GM12872 (cell line): ENCODE data around the gene NAXE.

ENCODE experiments used
- CTCF ChIP-seq: IDR thresholded peaks from 3 replicates; pipeline ENCODE4 v1.5.1; 2011; ENCODE audit warnings: low read depth, mild to moderate bottlenecking, low read length, moderate library complexity; ENCODE audit not compliant: insufficient read depth

NAXE gene

DNA sequence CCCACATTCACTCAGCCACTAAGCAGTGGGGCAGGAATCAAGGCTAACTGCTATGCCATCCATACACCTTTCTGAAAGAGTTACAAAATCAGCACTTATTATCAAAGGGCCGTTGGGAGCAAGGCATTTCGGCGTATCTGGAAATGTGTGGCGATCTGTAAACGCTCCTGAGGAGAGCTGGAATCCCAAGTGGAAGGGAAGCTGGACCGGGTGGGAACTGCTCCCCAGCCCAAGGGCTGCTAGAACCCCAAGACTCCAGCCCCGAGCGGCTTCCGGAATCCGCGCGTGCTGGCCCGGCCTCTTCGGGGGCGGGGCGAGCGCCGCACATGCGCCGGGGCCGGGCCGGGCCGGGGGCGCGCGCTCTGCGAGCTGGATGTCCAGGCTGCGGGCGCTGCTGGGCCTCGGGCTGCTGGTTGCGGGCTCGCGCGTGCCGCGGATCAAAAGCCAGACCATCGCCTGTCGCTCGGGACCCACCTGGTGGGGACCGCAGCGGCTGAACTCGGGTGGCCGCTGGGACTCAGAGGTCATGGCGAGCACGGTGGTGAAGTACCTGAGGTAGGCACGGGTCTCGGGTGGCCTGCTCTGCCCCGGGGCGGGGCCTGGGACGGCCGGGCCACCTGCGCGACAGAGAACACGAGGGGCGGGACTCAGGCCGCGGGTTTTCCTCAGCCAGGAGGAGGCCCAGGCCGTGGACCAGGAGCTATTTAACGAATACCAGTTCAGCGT, at the start of gene NAXE:
Gene NAXE (plus strand): TSS at position 345 of the 726 bp plus-strand sequence. CDS start 29 bp downstream, at position 374.
- no peak for TF ChIP-seq CTCF

- TF ChIP-seq CTCF = no peak
Observed at GRCh38 chr1:156543066-156543465, 48.5 kb upstream of the NAXE start.

DNA sequence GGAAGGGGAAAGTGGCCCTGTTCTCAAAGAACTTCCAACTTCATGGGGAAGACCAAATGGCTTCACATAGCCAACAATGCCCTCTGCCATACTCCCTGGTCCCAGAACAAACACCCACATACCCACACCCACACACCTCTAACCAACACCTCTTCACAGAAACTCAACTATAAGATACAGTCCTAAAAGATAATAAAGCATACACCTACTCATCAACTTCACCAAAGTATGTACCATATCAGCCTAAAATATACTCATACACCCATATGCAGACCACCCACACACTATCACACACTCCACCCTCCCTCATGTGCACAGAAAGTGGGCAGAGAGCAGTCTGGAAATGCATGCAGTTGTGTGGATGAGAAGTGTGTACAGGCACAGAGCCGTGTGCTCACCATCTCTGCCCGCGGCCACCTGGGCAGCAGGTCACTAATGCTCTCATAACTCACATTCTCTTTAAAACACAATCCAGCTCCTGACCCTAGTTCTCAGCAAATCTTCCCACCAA, 46.9 kb upstream of the NAXE start:
- TF ChIP-seq CTCF = no peak

GRCh38 chr1:156546267-156546666, 45.3 kb upstream of the NAXE start:
- no peak for TF ChIP-seq CTCF

DNA sequence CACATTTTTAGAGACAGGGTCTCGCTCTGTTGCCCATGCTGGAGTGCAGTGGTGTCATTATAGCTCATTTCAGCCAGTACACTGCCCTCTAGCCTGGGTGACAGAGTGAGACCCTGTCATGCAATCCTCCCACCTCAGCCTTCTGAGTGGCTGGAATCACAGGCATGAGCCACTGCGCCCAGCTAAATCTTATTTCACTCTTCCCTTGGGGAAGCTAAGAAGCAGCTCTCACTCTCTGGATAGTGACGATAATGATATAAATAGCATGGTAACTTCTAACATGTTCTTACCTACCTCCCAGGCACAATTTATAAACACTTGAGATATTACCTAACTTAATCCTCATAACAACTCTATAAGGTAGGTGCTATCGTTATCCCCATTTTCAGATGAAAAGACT, 44.1 kb upstream of the NAXE start:
- no peak for TF ChIP-seq CTCF

DNA sequence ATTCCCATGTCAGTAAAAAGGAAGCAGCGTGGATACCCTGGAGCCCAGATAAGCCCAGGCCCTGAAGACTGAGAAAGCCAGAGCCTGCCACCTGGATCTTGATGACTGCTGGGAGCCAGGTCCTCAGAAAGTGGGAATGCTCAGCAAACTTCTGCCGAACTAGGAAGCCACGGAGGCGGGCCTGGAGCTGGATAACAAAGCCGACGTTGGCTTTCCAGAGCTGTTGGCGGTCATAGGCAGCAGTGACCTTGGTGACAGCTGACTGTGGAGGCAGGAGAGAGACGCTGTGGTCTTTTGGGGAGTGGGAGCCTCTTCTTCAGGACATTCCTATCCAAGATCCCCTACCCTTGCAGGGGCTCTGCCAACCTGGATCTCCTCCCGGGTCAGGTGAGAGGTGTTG, 43.6 kb upstream of the NAXE start:
- TF ChIP-seq CTCF = no peak

GRCh38 chr1:156549390-156549789, 42.2 kb upstream of the NAXE start:
- no peak for TF ChIP-seq CTCF
